A172 (cell line): ENCODE results near the gene ZNF22. TPM values are rescaled to one million over a fixed set of nuclear protein-coding genes. Genes with fewer than 3 reads are reported as not detected.
"Not testable (repeated sequence)": the region's sequence is repeated elsewhere in the genome, so short reads cannot be mapped to it uniquely, and the experiment has no call there.

ENCODE experiments used
- DNase-seq: peaks from one replicate; pipeline ENCODE4 v3.0.0-alpha.2; 2015; ENCODE audit warnings: low spot score
- total RNA-seq: library from RNA; depleted of rRNA; stranded (reverse); fragments of >200 nt; shearing (Covaris generic); gene quantifications from 2 replicates; pipeline ENCODE4 v1.2.3, GENCODE V29; 2014; rRNA removed

Gene ZNF22
- total RNA-seq, 1 experiment from 2014 or later: 7.9 TPM

DNA sequence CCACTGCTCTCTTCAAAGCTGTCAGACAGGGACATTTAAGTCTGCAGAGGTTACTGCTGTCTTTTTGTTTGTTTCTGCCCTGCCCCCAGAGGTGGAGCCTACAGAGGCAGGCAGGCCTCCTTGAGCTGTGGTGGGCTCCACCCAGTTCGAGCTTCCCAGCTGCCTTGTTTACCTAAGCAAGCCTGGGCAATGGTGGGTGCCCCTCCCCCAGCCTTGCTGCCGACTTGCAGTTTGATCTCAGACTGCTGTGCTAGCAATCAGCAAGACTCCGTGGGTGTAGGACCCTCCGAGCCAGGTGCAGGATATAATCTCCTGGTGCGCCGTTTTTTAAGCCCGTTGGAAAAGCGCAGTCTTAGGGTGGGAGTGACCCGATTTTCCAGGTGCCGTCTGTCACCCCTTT, 13.8 kb downstream of the ZNF22 start:
- DNase-seq: not testable (repeated sequence)

DNA sequence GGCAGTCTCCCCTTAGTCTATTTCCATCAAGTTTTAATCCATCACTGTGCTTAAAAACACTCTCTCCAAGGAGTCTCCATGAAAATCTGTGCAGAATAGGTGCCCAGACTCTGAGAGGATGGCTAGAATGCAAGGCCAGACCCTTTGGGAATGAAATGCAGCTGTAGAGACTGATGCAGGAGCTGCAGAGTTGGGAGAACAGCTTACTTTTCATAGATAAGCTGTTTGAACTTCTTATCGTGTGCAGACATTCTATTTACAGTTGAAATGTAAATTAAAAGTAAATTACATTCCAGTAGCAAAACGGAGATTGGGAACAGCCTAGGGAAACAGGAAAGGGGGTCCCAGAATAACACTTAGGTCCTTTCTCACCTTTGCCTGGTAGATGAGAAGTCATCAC, 14.9 kb downstream of the ZNF22 start:
- DNase-seq: no peak

DNA sequence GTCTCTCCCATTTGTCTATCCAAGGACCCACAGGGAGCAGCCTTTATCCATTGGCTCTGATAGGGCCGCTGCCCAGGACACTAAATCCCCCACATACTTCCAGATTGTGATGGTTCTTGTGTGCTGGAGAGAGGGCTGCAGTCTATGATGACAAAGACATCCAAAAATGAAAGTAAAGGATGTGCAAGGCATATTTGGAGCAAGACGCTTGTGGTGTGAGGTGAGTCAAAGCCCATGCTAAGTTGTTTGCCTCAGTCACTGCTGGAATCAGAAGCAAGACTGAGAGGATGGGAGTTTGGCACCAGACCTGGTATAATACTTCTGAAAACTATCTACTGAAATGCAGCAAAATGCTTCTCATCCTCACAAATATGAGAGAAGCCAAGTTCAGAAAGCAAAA, 22.7 kb downstream of the ZNF22 start:
- DNase-seq: no peak

DNA sequence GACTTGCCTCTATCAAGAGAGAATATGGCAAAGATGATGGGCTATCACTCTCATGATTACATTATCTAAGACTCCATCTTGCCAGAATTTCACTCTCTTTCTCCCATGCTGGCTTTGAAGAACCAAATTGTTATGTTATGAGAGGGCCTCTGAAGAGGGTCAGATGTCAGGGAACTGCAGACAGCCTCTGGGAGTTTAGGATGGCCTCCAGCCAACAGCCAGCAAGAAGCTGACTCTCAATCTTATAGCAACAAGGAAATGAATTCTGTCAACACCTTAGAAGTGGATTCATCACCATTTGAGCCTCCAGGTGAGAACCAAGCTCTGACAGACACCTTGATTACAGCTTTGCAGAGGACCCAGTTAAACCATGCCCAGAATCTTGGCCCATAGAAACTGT, 33.6 kb downstream of the ZNF22 start:
- DNase-seq: no peak

DNA sequence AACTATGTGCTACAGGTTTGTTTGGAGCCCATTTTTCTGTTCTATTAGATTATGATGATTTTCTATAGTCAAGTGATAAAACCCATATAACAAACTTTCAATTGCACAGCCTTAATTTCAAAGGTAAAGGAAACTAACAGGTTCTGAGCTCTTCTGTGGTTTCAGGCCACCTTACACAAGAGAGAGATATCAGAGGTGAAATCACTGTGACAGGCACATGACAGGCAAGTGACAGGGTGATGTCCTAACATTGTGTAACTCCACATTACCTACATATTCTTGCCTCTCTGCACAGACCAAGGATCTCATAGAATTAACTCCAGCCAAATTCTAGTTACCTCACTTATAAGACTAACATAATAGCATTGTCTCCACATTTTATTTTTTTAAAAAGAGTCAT, 35.0 kb downstream of the ZNF22 start:
- DNase-seq: no peak

DNA sequence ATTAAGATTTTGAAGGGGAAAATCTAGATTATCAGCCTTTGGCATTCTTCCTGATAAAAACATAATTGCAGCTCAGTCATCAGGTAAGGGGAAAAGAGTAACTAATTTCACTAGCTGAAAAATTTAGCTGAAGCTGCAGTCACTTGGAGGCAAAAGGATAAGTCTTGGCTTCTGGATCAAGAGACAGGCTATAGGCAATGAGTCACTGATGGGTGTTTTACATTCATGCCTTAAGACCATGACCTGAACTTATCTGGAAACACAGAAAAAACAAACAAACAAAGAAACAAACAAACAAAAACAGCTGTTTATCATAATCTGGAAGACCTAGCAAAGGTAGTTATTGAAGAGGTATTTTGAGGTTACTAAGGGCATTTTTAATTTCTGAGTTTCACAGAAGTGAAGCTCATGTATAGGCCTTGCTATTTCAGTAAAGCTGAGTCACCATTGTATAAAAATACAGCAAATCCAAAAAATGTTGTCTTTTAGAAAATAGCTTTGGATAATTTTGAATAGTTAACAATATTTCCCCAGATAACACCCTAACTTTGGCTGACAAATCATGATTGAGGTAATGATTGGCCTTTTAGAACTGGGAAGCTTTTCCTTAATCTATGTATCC, 40.3 kb downstream of the ZNF22 start:
- no peak for DNase-seq

DNA sequence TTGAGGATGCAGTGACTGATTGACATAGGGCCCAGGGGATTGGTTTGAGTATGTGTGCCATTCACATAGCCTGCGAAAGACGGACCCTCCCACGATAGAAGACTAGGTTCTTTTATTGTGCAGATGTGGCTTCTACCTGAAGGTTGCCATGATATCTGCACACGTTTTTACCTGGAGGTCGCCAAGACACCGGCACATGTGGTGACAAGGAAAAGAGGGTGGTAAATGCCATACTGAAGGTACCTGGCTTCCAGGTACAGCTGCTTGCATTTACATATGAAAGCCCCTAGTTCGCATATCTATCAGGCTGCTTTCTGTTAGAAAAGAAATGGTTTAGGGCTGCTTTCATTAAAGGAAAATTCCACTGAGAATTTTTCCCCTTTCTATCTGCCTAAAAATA, 43.6 kb downstream of the ZNF22 start:
- DNase-seq: no peak

DNA sequence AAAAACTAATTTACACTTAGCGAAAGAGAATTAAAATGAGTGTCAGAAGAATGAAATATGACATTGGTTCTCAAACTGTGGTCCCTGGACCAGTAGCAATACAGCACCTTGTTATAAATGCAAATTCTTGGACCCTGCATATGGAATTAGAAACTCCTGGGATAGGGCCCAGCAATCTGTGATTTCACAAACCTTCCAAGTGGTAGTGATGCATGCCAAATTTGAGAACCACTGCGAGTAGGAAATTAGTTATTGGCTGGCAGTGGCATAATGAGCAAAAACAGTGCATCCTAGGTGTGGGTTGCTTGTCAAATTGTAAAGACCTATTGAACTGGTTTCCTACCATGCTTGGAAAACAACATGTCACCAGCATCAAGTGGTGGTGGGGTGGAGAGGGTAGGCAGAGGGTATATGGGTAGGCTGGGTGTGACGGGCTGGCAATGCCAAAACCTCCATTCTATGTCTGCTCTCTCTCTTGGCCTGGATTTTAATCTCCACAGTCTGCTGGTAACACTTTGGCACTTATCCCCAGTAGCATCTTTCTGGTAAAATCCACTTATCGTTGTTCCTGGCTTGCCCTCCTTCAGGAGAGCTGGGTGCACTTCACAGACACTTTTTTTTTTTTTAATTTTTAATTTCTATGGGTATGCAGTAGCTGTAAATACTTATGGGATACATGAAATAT, 50.0 kb downstream of the ZNF22 start:
- no peak for DNase-seq

DNA sequence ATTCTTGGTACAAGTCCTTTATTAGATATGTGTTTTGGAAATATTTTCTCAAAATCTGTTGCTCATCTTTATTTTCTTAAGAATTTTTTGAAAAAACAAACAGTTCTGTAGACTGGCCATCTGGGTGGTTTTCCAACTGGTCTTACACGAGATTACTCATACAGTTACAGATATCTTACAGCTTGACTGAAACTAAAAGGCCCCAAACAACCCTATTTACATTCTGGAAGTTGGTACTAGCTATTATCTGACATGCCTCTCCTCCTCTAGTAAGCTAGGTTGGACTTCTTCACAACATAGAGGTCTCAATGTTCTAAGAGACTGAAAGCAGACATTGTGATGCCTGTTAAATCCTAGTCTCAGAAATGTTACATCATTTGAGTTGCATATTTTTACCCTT, 52.0 kb downstream of the ZNF22 start:
- no peak for DNase-seq

DNA sequence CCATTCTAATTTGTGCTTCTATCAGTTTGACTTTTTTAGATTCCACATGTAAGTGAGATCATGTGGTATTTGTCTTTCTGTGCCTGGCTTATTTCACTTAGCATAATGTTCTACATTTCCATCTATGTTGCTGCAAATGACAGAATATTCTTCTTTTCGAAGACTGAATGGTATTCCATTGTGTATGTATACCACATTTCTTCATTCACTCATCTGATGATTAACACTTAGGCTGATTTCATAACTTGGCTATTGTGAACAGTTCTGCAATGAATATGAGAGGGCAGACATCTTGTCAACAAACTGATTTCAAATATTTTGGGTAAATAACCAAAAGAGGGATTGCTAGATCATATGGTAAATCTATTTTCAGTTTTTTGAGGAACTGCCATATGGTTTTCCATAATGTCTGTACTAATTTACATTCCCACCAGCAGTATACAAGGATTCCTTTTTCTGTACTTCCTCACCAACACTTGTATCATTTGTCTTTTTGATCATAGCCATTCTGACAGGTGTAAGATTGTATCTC, 52.9 kb downstream of the ZNF22 start:
- no peak for DNase-seq

Other genes starting within 250 kb of the ZNF22 start
- gene TMEM72, start 89.6 kb upstream of the ZNF22 start, total RNA-seq: not detected in 2 replicates
- gene RASSF4, start 41.1 kb upstream of the ZNF22 start, total RNA-seq: 3.2 and 9.6 TPM in 2 replicates
- 2.2 and 6.5 TPM in 2 replicates for gene DEPP1, start 22.1 kb upstream of the ZNF22 start, total RNA-seq